ENCODE data around the gene PRSS35.

DNA sequence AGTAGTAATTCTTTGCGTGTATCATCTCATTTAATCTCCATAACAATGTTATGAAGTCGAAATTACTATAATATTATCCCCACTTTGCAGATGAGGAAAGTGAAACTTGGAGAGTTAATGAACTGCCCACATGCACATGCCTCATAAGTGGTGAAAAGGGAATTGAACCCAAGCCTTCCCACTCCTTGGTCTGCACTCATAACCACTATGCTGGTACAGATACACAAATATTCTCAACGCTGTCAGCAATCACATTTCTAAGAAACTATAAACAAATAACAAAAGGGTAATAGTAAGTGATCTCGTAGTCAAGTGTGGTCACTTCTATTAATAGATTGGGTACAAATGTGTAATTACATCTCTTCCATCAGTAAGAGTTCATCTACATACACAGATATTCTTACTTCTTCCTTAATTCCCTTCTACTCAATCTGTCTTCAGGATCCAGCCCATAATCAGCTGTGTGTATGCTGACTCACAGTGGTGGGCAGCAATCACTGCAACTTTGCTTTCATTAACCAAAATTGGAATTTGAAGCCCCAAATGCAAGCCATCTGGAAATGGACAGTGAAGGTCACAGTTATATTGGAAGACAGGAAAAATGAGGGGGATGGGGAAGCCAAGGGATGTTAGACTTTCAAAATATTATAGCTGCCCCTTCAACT is 6.6 kb downstream of the PRSS35 start:
- no peak for TF ChIP-seq EZH2phosphoT487 (IDR thresholded peaks at IDR 0.05; ENCODE audit: insufficient read depth, low read depth)
- no peak for TF ChIP-seq EZH2 (IDR thresholded peaks at IDR 0.05; ENCODE audit: insufficient read depth, poor library complexity, severe bottlenecking)

Measured in GM23248 (cell line).